Measurements from ENCODE around the gene TFB1M.

The TFB1M gene

GRCh38 chr6:155223646-155224451, 90.4 kb downstream of the TFB1M start:
- Histone ChIP-seq H4K20me1 (ENCODE audit: insufficient read depth, low read length) (no peaks in the 10 kb centered on the region), H3K4me1 (ENCODE audit: low read length) (no peaks in the 10 kb centered on the region), H2AFZ (ENCODE audit: low read length) (no peak overlapping the region), H3F3A (ENCODE audit: insufficient read depth, low read length) (no peaks in the 10 kb centered on the region), H3K4me3 (ENCODE audit: low read length) (no peak overlapping the region), H3K27ac (ENCODE audit: low read length) (no peak overlapping the region), H3K4me2 (ENCODE audit: low read depth, low read length) (no peak overlapping the region), H3K9me2 (replicated peaks; ENCODE audit: insufficient read depth, low read length) (no peaks in the 10 kb centered on the region), H3K27me3 (replicated peaks; ENCODE audit: insufficient read depth, low read length) (no peaks in the 10 kb centered on the region), H3K36me3 (replicated peaks; ENCODE audit: insufficient read depth, low read length) (no peaks in the 10 kb centered on the region), H3K9me3 (replicated peaks; ENCODE audit: insufficient read depth, low read length) (no peaks in the 10 kb centered on the region), H3K9ac (ENCODE audit: low read length) (no peak overlapping the region), H3K79me2 (ENCODE audit: low read length) (no peaks in the 10 kb centered on the region)
- DNase-seq = no peak
- no peak for TF ChIP-seq CTCF (IDR thresholded peaks at IDR 0.05; ENCODE audit: low read length)
- TF ChIP-seq EZH2 (optimal IDR thresholded peaks at IDR 0.05; ENCODE audit: low read depth, low read length) = no peak
- TF ChIP-seq EZH2phosphoT487 (IDR thresholded peaks at IDR 0.05; ENCODE audit: low read length) = no peak

GRCh38 chr6:155222506-155222905, 91.8 kb downstream of the TFB1M start:
- Histone ChIP-seq H2AFZ (ENCODE audit: low read length) (no peak overlapping the region), H3K27me3 (replicated peaks; ENCODE audit: insufficient read depth, low read length) (no peaks in the 10 kb centered on the region), H3K9ac (ENCODE audit: low read length) (no peak overlapping the region), H3K36me3 (replicated peaks; ENCODE audit: insufficient read depth, low read length) (no peaks in the 10 kb centered on the region), H3F3A (ENCODE audit: insufficient read depth, low read length) (no peaks in the 10 kb centered on the region), H3K4me3 (ENCODE audit: low read length) (no peak overlapping the region), H3K4me1 (ENCODE audit: low read length) (no peaks in the 10 kb centered on the region), H3K79me2 (ENCODE audit: low read length) (no peaks in the 10 kb centered on the region), H3K4me2 (ENCODE audit: low read depth, low read length) (no peak overlapping the region), H3K27ac (ENCODE audit: low read length) (no peak overlapping the region), H3K9me3 (replicated peaks; ENCODE audit: insufficient read depth, low read length) (no peaks in the 10 kb centered on the region), H4K20me1 (ENCODE audit: insufficient read depth, low read length) (no peaks in the 10 kb centered on the region), H3K9me2 (replicated peaks; ENCODE audit: insufficient read depth, low read length) (no peaks in the 10 kb centered on the region)
- DNase-seq = no peak
- TF ChIP-seq CTCF (IDR thresholded peaks at IDR 0.05; ENCODE audit: low read length) (no peak), EZH2 (optimal IDR thresholded peaks at IDR 0.05; ENCODE audit: low read depth, low read length) (no peak), EZH2phosphoT487 (IDR thresholded peaks at IDR 0.05; ENCODE audit: low read length) (no peak)

- no peaks in the 10 kb centered on the region for H3K4me1 ChIP-seq (ENCODE audit: low read length)
- TF ChIP-seq EZH2phosphoT487 (IDR thresholded peaks at IDR 0.05; ENCODE audit: low read length) = no peak
- TF ChIP-seq EZH2 (optimal IDR thresholded peaks at IDR 0.05; ENCODE audit: low read depth, low read length) = no peak
- no peak for DNase-seq
- H3K9ac ChIP-seq (ENCODE audit: low read length) = no peak overlapping the region
- no peak overlapping the region for H3K4me3 ChIP-seq (ENCODE audit: low read length)
- no peak overlapping the region for H3K27ac ChIP-seq (ENCODE audit: low read length)
- H3K79me2 ChIP-seq (ENCODE audit: low read length) = no peaks in the 10 kb centered on the region
- no peaks in the 10 kb centered on the region for H3F3A ChIP-seq (ENCODE audit: insufficient read depth, low read length)
- no peak overlapping the region for H2AFZ ChIP-seq (ENCODE audit: low read length)
- H3K9me3 ChIP-seq (replicated peaks; ENCODE audit: insufficient read depth, low read length) = no peaks in the 10 kb centered on the region
- H3K9me2 ChIP-seq (replicated peaks; ENCODE audit: insufficient read depth, low read length) = no peaks in the 10 kb centered on the region
- H3K27me3 ChIP-seq (replicated peaks; ENCODE audit: insufficient read depth, low read length) = no peaks in the 10 kb centered on the region
- no peaks in the 10 kb centered on the region for H3K36me3 ChIP-seq (replicated peaks; ENCODE audit: insufficient read depth, low read length)
- no peaks in the 10 kb centered on the region for H4K20me1 ChIP-seq (ENCODE audit: insufficient read depth, low read length)
- H3K4me2 ChIP-seq (ENCODE audit: low read depth, low read length) = no peak overlapping the region
Observed at GRCh38 chr6:155221086-155221485, 93.2 kb downstream of the TFB1M start.

- no peak overlapping the region for H3K27ac ChIP-seq (ENCODE audit: low read length)
- no peaks in the 10 kb centered on the region for H3K9me2 ChIP-seq (replicated peaks; ENCODE audit: insufficient read depth, low read length)
- no peak overlapping the region for H3K9ac ChIP-seq (ENCODE audit: low read length)
- H4K20me1 ChIP-seq (ENCODE audit: insufficient read depth, low read length) = no peaks in the 10 kb centered on the region
- no peaks in the 10 kb centered on the region for H3K36me3 ChIP-seq (replicated peaks; ENCODE audit: insufficient read depth, low read length)
- no peaks in the 10 kb centered on the region for H3K9me3 ChIP-seq (replicated peaks; ENCODE audit: insufficient read depth, low read length)
- no peak for DNase-seq
- H3K4me1 ChIP-seq (ENCODE audit: low read length) = no peaks in the 10 kb centered on the region
- no peak overlapping the region for H3K4me3 ChIP-seq (ENCODE audit: low read length)
- no peaks in the 10 kb centered on the region for H3K79me2 ChIP-seq (ENCODE audit: low read length)
- H2AFZ ChIP-seq (ENCODE audit: low read length) = no peak overlapping the region
- H3K4me2 ChIP-seq (ENCODE audit: low read depth, low read length) = no peak overlapping the region
- no peaks in the 10 kb centered on the region for H3F3A ChIP-seq (ENCODE audit: insufficient read depth, low read length)
- TF ChIP-seq EZH2 (optimal IDR thresholded peaks at IDR 0.05; ENCODE audit: low read depth, low read length) (no peak), CTCF (IDR thresholded peaks at IDR 0.05; ENCODE audit: low read length) (no peak)
- no peaks in the 10 kb centered on the region for H3K27me3 ChIP-seq (replicated peaks; ENCODE audit: insufficient read depth, low read length)
Observed at GRCh38 chr6:155219858-155220301, 94.4 kb downstream of the TFB1M start.

Measured in MM.1S (cell line).